SK-N-MC (cell line): ENCODE data around the gene FIBP.

Experiments
- EZH2 ChIP-seq: fragments of 200-600 bp; sonication (generic); IDR thresholded peaks from one replicate; pipeline ENCODE4 v1.6.1; 2017; ENCODE audit warnings: antibody characterized with exemption
- FOXP2 ChIP-seq: optimal IDR thresholded peaks from 2 replicates; pipeline ENCODE3; 2011; ENCODE audit warnings: mild to moderate bottlenecking, moderate library complexity; ENCODE audit not compliant: insufficient read depth; ENCODE audit errors: extremely low read length, control extremely low read depth
- POLR2AphosphoS5 ChIP-seq: IDR thresholded peaks from 2 replicates; pipeline ENCODE4 v1.6.1; 2012; ENCODE audit warnings: mild to moderate bottlenecking, low read depth, low read length, borderline replicate concordance

GRCh38 chr11:65843811-65844210 is 44.5 kb downstream of the FIBP start:
- TF ChIP-seq POLR2AphosphoS5 (no peak), EZH2 (no peak), FOXP2 (no peak)
